Measurements from ENCODE around the gene DTNB. TPM values are rescaled to one million over a fixed set of nuclear protein-coding genes. Genes with fewer than 3 reads are reported as not detected.

The DTNB gene
- total RNA-seq, 1 experiment from 2014 or later = 19.6 TPM

DNA sequence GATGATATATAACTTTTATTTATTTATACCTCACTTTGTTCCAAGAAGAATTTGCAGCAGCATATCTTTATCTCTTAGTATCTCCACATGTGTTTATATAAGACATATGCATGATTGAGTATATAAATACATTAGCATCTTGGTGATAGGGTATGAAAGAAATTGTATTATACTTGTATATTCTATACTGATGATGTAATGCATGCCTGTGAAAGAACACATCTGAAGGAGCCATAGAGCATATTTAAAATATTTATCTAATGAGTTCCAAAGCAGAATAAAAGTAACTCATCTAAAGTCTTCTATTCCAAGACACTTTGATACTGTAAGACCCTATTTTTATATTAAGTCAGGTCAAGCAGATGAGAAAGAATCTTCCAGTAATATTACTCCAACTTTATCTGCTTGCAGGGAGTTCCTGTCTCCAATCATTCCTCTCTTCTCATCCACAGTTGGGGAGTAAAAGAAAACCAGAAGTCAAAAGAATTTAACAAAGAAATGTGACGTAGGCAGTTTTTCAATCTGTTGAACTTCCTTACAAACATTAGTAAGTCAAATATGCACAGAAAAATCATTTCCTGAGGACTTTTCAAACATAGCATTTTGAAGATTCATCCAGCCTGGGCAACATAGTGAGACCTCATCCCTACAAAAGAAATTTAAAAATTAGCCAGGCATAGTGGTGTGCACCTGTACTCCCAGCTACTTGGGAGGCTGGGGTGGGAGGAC lies 76.7 kb downstream of the DTNB start:
- H3K4me1 ChIP-seq (ENCODE audit: insufficient read depth, low read length, poor library complexity, severe bottlenecking) = no peaks in the 10 kb centered on the region
- intact Hi-C loops (cut with micrococcal nuclease; ENCODE audit: unreplicated experiment) = no loop called here
- H3K27me3 ChIP-seq (replicated peaks; ENCODE audit: insufficient read depth, low read depth, low read length, poor library complexity) = no peaks in the 10 kb centered on the region
- no peak for DNase-seq (ENCODE audit: low spot score)
- no peaks in the 10 kb centered on the region for H3K9me3 ChIP-seq (ENCODE audit: low read depth, low read length, poor library complexity, severe bottlenecking)
- no TSS peak for BruUV-seq (replicated peaks)
- ChIA-PET POLR2A (ENCODE audit: low non-redundant PET) (interaction anchor here (0.6 kb wide), 1 partner anchor 270 kb away, joined by 3 read pairs; no protein-coding TSS in a partner anchor), CTCF (no interaction called here)
- no peaks in the 10 kb centered on the region for H3K36me3 ChIP-seq (ENCODE audit: insufficient read depth, low read length, poor library complexity, severe bottlenecking)
- TF ChIP-seq EZH2 (IDR thresholded peaks at IDR 0.05; ENCODE audit: borderline replicate concordance, low read depth, low read length, poor library complexity, severe bottlenecking) (no peak), CTCF (conservative IDR thresholded peaks at IDR 0.05; ENCODE audit: low read depth, low read length) (no peak)
- no peak overlapping the region for H3K4me3 ChIP-seq (ENCODE audit: low read depth, low read length, poor library complexity, severe bottlenecking)
- no peak overlapping the region for H3K27ac ChIP-seq (ENCODE audit: low read depth, low read length, poor library complexity, severe bottlenecking)

- no peak for TF ChIP-seq EZH2 (IDR thresholded peaks at IDR 0.05; ENCODE audit: borderline replicate concordance, low read depth, low read length, poor library complexity, severe bottlenecking)
- no peak for TF ChIP-seq CTCF (conservative IDR thresholded peaks at IDR 0.05; ENCODE audit: low read depth, low read length)
- ChIA-PET CTCF (no interaction called here), POLR2A (ENCODE audit: low non-redundant PET) (no interaction called here)
- Histone ChIP-seq H3K27me3 (replicated peaks; ENCODE audit: insufficient read depth, low read depth, low read length, poor library complexity) (no peaks in the 10 kb centered on the region), H3K36me3 (ENCODE audit: insufficient read depth, low read length, poor library complexity, severe bottlenecking) (no peaks in the 10 kb centered on the region), H3K27ac (ENCODE audit: low read depth, low read length, poor library complexity, severe bottlenecking) (no peak overlapping the region), H3K4me1 (ENCODE audit: insufficient read depth, low read length, poor library complexity, severe bottlenecking) (no peaks in the 10 kb centered on the region), H3K4me3 (ENCODE audit: low read depth, low read length, poor library complexity, severe bottlenecking) (no peak overlapping the region), H3K9me3 (ENCODE audit: low read depth, low read length, poor library complexity, severe bottlenecking) (no peaks in the 10 kb centered on the region)
- no peak for DNase-seq (ENCODE audit: low spot score)
- no TSS peak for BruUV-seq (replicated peaks)
- intact Hi-C loops (cut with micrococcal nuclease; ENCODE audit: unreplicated experiment) = no loop called here
Measured at GRCh38 chr2:25595393-25595792, 78.0 kb downstream of the DTNB start.

- BruUV-seq (replicated peaks) = no TSS peak
- H3K36me3 ChIP-seq (ENCODE audit: insufficient read depth, low read length, poor library complexity, severe bottlenecking) = no peaks in the 10 kb centered on the region
- intact Hi-C loops (cut with micrococcal nuclease; ENCODE audit: unreplicated experiment) = no loop called here
- H3K4me1 ChIP-seq (ENCODE audit: insufficient read depth, low read length, poor library complexity, severe bottlenecking) = no peaks in the 10 kb centered on the region
- H3K27me3 ChIP-seq (replicated peaks; ENCODE audit: insufficient read depth, low read depth, low read length, poor library complexity) = no peaks in the 10 kb centered on the region
- ChIA-PET POLR2A (ENCODE audit: low non-redundant PET) (no interaction called here), CTCF (no interaction called here)
- no peaks in the 10 kb centered on the region for H3K9me3 ChIP-seq (ENCODE audit: low read depth, low read length, poor library complexity, severe bottlenecking)
- TF ChIP-seq CTCF (conservative IDR thresholded peaks at IDR 0.05; ENCODE audit: low read depth, low read length) (no peak), EZH2 (IDR thresholded peaks at IDR 0.05; ENCODE audit: borderline replicate concordance, low read depth, low read length, poor library complexity, severe bottlenecking) (no peak)
- no peak overlapping the region for H3K4me3 ChIP-seq (ENCODE audit: low read depth, low read length, poor library complexity, severe bottlenecking)
- no peak for DNase-seq (ENCODE audit: low spot score)
- H3K27ac ChIP-seq (ENCODE audit: low read depth, low read length, poor library complexity, severe bottlenecking) = no peak overlapping the region
Measured at GRCh38 chr2:25594991-25595390, 78.4 kb downstream of the DTNB start.

Measured in A673 (cell line).